Testis (tissue), 3 donors: Measurements from ENCODE around the gene GRAMD1A. TPM values are rescaled to one million over a fixed set of nuclear protein-coding genes. Genes with fewer than 3 reads are reported as not detected.

ENCODE experiments used
- DNase-seq: peaks from one replicate; pipeline ENCODE4 v3.0.0-alpha.2; 2019
- H3K27ac ChIP-seq, 2 donors: fragments of 200-600 bp; sonication (generic); one replicate each; pipeline ENCODE4 v1.5.1; 2019
- H3K27me3 ChIP-seq: fragments of 200-600 bp; sonication (generic); one replicate; pipeline ENCODE4 v1.5.1; 2019
- H3K36me3 ChIP-seq: fragments of 200-600 bp; sonication (generic); one replicate; pipeline ENCODE4 v1.5.1; 2017; ENCODE audit warnings: low read depth; ENCODE audit errors: missing control alignments
- H3K4me1 ChIP-seq: fragments of 200-600 bp; sonication (generic); one replicate; pipeline ENCODE4 v1.5.1; 2019
- H3K4me3 ChIP-seq, 2 donors: fragments of 200-600 bp; sonication (generic); one replicate each; pipeline ENCODE4 v1.5.1; 2017 to 2019
- H3K9me3 ChIP-seq: fragments of 200-600 bp; sonication (generic); one replicate; pipeline ENCODE4 v1.5.1; 2017
- CTCF ChIP-seq, 3 experiments: fragments of 450-650 bp in 2 of 3; fragments of 200-600 bp in 1 of 3; sonication (generic) in 1 of 3; IDR thresholded peaks; one replicate each; pipeline ENCODE4 v1.5.1; 2016 to 2019; ENCODE audit warnings: antibody characterized with exemption in 3 of 3, mild to moderate bottlenecking in 2 of 3, moderate library complexity in 1 of 3
- POLR2A ChIP-seq: fragments of 450-650 bp; IDR thresholded peaks from one replicate; pipeline ENCODE4 v1.6.1; 2017; ENCODE audit warnings: antibody characterized with exemption, mild to moderate bottlenecking, moderate library complexity
- WGBS, 2 donors: methylation state at CpG; one replicate each; pipeline ENCODE4 v1.1.5; 2018; 5-methylcytosine and 5-hydroxymethylcytosine counted together
- intact Hi-C: fragments of 100-400 bp; cut with DNase I; formaldehyde crosslinking; loops from one replicate; pipeline ENCODE4 v1.15.1; 2023; ENCODE audit warnings: low total_unique reads
- polyA plus RNA-seq: library from polyadenylated mRNA; stranded (reverse); fragments of 350-450 nt; fragmentation: Illumina TruSeq; extraction: RNeasy Lipid Tissue Mini Kit (QIAGEN cat#74804); gene quantifications from one replicate; pipeline ENCODE4 v1.2.3, GENCODE V29; 2014; ENCODE audit warnings: low read depth, low replicate concordance; ENCODE audit not compliant: insufficient read depth
- total RNA-seq, 2 donors: library from RNA; depleted of rRNA; stranded (reverse); fragments of >200 nt; gene quantifications; one replicate each; pipeline ENCODE4 v1.2.3, GENCODE V29; 2016

The GRAMD1A gene
- total and polyA plus RNA-seq, 3 donors from 2014 or later = 62.8 to 99.3 (median 92.4) TPM

GRCh38 chr19:35055715-35056179, 55.6 kb downstream of the GRAMD1A start:
- TF ChIP-seq CTCF (IDR thresholded peaks at IDR 0.05) (no peak), POLR2A (no peak)

GRCh38 chr19:35056513-35057063, 56.5 kb downstream of the GRAMD1A start:
- DNase-seq = no peak
- Histone ChIP-seq H3K4me3 (no peak overlapping the region), H3K27me3 (no peaks in the 10 kb centered on the region), H3K27ac (no peak overlapping the region), H3K9me3 (no peaks in the 10 kb centered on the region), H3K4me1 (no peaks in the 10 kb centered on the region), H3K36me3 (no peaks in the 10 kb centered on the region)
- TF ChIP-seq CTCF (IDR thresholded peaks at IDR 0.05) (no peak), POLR2A (no peak)
- intact Hi-C loops = no loop called here
- WGBS, 2 donors = 75 to 82% methylated on average over 6 of the region's 6 CpGs

More at GRCh38 chr19:35055715-35056179, 55.6 kb downstream of the GRAMD1A start:
- no peaks in the 10 kb centered on the region for H3K27me3 ChIP-seq
- no peaks in the 10 kb centered on the region for H3K9me3 ChIP-seq
- intact Hi-C loops = no loop called here
- no peak overlapping the region for H3K27ac ChIP-seq
- H3K4me1 ChIP-seq = no peaks in the 10 kb centered on the region
- 43 to 49% methylated on average over 3 of the region's 3 CpGs for WGBS, 2 donors
- no peaks in the 10 kb centered on the region for H3K36me3 ChIP-seq
- no peak overlapping the region for H3K4me3 ChIP-seq
- DNase-seq = no peak

- intact Hi-C loops = no loop called here
- DNase-seq = no peak
- TF ChIP-seq CTCF (IDR thresholded peaks at IDR 0.05) = no peak
- H3K36me3 ChIP-seq = no peaks in the 10 kb centered on the region
- 76 to 89% methylated on average over 2 of the region's 2 CpGs for WGBS, 2 donors
- H3K4me3 ChIP-seq = no peak overlapping the region
- no peaks in the 10 kb centered on the region for H3K9me3 ChIP-seq
- no peak overlapping the region for H3K27ac ChIP-seq
- no peaks in the 10 kb centered on the region for H3K4me1 ChIP-seq
- no peaks in the 10 kb centered on the region for H3K27me3 ChIP-seq
Measured at GRCh38 chr19:35058370-35058769, 58.2 kb downstream of the GRAMD1A start.

GRCh38 chr19:35059006-35059798, 59.1 kb downstream of the GRAMD1A start:
- intact Hi-C loops = no loop called here
- Histone ChIP-seq H3K36me3 (no peaks in the 10 kb centered on the region), H3K9me3 (no peaks in the 10 kb centered on the region), H3K27me3 (no peaks in the 10 kb centered on the region), H3K4me3 (no peak overlapping the region), H3K27ac (no peak overlapping the region), H3K4me1 (no peaks in the 10 kb centered on the region)
- TF ChIP-seq CTCF (IDR thresholded peaks at IDR 0.05) (no peak), POLR2A (no peak)
- WGBS, 2 donors = 68 to 77% methylated on average over 20 to 24 of the region's 26 CpGs
- no peak for DNase-seq

- intact Hi-C loops = no loop called here
- no peak overlapping the region for H3K27ac ChIP-seq
- H3K27me3 ChIP-seq = no peaks in the 10 kb centered on the region
- no peak overlapping the region for H3K4me3 ChIP-seq
- DNase-seq = no peak
- no peaks in the 10 kb centered on the region for H3K36me3 ChIP-seq
- no peak for TF ChIP-seq CTCF (IDR thresholded peaks at IDR 0.05)
- no peak for TF ChIP-seq POLR2A
- no peaks in the 10 kb centered on the region for H3K4me1 ChIP-seq
- H3K9me3 ChIP-seq = no peaks in the 10 kb centered on the region
- WGBS, 2 donors = 89 to 93% methylated on average over 12 to 14 of the region's 15 CpGs
Measured at GRCh38 chr19:35059799-35060091, 59.6 kb downstream of the GRAMD1A start.
